IPS-20b (cell line): ENCODE results near the gene TSEN54.
"Not testable (repeated sequence)": the region's sequence is repeated elsewhere in the genome, so short reads cannot be mapped to it uniquely, and the experiment has no call there.

Source experiments
- H3K27ac ChIP-seq: one replicate; pipeline ENCODE4 v1.5.1; 2013; ENCODE audit warnings: low read length
- H3K27me3 ChIP-seq: 2 replicates; pipeline ENCODE4 v1.6.1; 2013; ENCODE audit warnings: mild to moderate bottlenecking, low read length, inconsistent platforms; ENCODE audit not compliant: insufficient read depth
- H3K36me3 ChIP-seq: 2 replicates; pipeline ENCODE4 v1.6.1; 2013; ENCODE audit warnings: low read depth, mild to moderate bottlenecking, inconsistent platforms, low read length, moderate library complexity; ENCODE audit not compliant: insufficient read depth
- H3K4me1 ChIP-seq: 2 replicates; pipeline ENCODE4 v1.6.1; 2013; ENCODE audit warnings: mild to moderate bottlenecking, control low read depth, inconsistent platforms, low read length, moderate library complexity; ENCODE audit not compliant: insufficient read depth
- H3K4me3 ChIP-seq: 2 replicates; pipeline ENCODE4 v1.5.1; 2013; ENCODE audit warnings: mild to moderate bottlenecking, low read length, inconsistent platforms
- H3K9ac ChIP-seq: 2 replicates; pipeline ENCODE4 v1.6.1; 2013; ENCODE audit warnings: low read depth, mild to moderate bottlenecking, inconsistent platforms, low read length, moderate library complexity
- H3K9me3 ChIP-seq: 2 replicates; pipeline ENCODE4 v1.6.1; 2013; ENCODE audit warnings: mild to moderate bottlenecking, low read depth, low read length, inconsistent platforms; ENCODE audit not compliant: insufficient read depth

TSEN54 gene

DNA sequence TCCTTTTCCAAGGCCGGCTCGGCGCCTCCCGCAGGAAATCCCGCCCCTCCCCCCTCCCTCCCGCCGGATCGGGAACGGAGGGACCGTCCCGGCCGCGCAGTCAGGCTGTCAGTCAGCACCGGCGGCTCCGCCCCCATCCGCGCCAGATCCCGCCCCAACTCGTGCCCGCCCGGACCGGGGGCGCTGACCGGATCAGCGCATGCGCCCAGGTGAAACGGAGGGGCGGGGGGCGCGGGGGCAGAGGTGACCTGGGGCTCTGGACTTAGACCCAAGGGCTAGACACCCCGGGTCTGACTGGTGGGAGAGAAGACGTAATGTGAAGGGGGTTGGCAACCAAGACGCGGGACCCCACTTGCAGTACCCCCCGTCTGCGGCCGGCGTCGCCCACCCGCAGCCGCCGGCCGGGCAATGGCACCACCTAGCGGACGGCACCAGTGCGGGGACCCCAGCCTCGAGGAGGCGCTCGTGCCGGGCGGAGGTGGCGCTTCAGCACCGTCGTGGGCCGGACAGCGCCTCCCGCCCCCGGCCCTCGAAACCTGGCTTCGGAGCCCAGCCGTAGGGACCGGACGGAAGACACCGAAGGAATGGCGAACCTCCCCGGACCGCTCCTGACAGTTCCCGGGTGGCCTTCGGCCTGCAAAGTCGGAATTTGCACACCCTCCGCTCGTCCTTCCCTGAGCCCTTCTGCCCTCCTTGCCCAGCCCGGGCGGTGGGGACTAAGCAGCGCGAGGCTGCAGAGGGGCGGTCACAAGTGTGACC is 653 bp upstream of the TSEN54 start, which contains the start of gene CASKIN2:
CASKIN2 (minus strand) TSS at position 42 of the 759 bp plus-strand sequence. CDS start 1,733 bp downstream, outside the sequence.
- H3K9ac ChIP-seq = peak within 1 kb of the TSS; percentile 84
- no peaks in the 10 kb centered on the region for H3K9me3 ChIP-seq
- peak within 1 kb of the TSS; percentile 91 for H3K4me3 ChIP-seq
- H3K4me1 ChIP-seq = no peaks in the 10 kb centered on the region
- H3K27me3 ChIP-seq = no peaks in the 10 kb centered on the region
- H3K27ac ChIP-seq = peak within 1 kb of the TSS; percentile 71
- H3K36me3 ChIP-seq = peaks cover 29% of the 10 kb centered on the region; the same call in 1 of the 2 replicates

DNA sequence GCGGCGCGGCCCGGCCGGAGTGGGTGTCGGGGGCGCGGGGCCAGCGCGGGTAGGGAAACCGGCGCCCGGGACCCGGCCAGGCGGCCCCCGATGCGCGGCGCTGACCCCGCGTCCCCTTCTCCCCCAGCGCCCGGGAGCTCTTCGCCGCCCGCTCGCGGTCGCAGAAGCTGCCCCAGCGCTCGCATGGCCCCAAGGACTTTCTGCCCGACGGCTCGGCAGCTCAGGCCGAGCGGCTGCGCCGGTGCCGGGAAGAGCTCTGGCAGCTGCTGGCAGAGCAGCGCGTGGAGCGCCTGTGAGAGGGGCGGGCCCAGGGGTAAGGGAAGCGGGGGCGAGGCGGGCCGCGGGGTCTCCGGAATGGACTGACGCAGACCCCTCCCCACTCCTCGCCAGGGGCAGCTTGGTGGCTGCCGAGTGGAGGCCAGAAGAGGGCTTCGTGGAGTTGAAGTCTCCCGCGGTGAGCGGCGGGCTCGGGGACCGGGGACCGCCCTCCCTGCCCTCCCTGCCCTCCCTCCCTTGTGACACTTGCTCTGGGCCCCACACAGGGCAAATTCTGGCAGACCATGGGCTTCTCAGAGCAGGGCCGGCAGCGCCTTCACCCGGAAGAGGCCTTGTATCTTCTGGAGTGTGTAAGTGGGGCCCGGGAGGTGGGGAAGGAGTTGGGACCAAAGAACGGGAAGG is 430 bp downstream of the TSEN54 start:
- peak overlapping the region; percentile 58; the same call in 1 of the 2 replicates for H3K9ac ChIP-seq

DNA sequence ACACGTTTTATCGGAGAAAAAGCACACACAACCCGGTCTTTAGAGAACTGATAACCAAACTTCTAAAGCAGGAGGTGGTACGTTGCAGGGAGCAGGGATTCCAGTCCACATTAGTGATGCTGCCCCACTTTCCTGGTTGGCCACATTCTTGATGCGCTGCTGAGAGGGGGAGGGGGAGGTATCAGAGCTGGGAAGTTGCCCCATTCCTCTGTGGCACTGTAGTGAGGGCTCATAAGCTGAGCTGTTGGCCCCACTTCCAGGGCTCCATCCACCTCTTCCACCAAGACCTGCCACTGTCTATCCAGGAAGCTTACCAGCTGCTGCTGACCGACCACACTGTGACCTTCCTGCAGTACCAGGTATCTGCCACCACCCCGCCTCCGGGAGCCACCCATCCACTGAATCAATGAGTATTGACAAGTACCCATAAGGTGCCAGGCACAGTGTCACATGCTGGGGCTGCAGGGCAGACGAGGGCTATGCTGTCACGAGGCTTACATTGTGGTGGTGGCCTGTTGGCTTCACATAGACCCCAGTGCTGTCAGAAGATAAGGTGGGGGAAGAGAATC is 1.1 kb downstream of the TSEN54 start:
- H3K27ac ChIP-seq = no peak overlapping the region

More for the DNA sequence above, 430 bp downstream of the TSEN54 start:
- H3K4me3 ChIP-seq = peak overlapping the region; percentile 90
- no peaks in the 10 kb centered on the region for H3K9me3 ChIP-seq
- H3K36me3 ChIP-seq = peaks cover 32% of the 10 kb centered on the region; the same call in 1 of the 2 replicates
- no peaks in the 10 kb centered on the region for H3K27me3 ChIP-seq
- no peak overlapping the region for H3K27ac ChIP-seq
- H3K4me1 ChIP-seq = no peaks in the 10 kb centered on the region

GRCh38 chr17:75518201-75518600 is 1.9 kb downstream of the TSEN54 start:
- peaks cover 38% of the 10 kb centered on the region for H3K36me3 ChIP-seq
- H3K9ac ChIP-seq = no peak overlapping the region
- H3K27me3 ChIP-seq = no peaks in the 10 kb centered on the region
- no peaks in the 10 kb centered on the region for H3K9me3 ChIP-seq
- no peak overlapping the region for H3K4me3 ChIP-seq
- H3K4me1 ChIP-seq = no peaks in the 10 kb centered on the region
- H3K27ac ChIP-seq = no peak overlapping the region

More for the DNA sequence above, 1.1 kb downstream of the TSEN54 start:
- Histone ChIP-seq H3K36me3 (peaks cover 33% of the 10 kb centered on the region), H3K4me1 (no peaks in the 10 kb centered on the region), H3K4me3 (peak overlapping the region; percentile 90), H3K9me3 (no peaks in the 10 kb centered on the region), H3K9ac (peak overlapping the region; percentile 58; the same call in 1 of the 2 replicates), H3K27me3 (no peaks in the 10 kb centered on the region)

DNA sequence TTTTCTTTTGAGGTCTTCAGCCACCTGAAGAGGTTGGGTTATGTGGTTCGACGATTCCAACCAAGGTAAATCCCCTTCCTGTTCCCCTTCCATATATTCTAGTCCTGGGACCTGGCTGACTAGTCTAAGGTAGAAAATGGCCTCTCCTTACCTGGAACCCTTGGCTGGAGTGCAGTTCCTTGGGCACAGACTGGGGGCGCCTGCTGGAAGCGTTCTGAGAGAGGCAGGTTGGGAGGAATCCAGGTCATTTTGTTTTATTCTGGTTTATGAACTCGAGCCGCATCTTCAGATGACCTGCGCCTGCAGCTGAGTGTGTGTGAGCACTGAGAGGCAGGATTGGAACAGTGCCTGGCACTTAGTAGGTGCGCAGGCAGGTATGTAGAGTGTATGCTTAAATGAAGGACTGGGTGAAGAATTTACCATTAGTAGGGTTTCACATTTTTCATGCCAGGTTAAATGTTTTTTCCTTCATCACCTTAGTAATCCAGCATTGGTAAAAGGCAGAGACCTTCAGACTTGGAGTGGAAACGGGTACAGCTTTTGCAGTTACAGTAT is 2.7 kb downstream of the TSEN54 start:
- Histone ChIP-seq H3K9ac (no peak overlapping the region), H3K9me3 (no peaks in the 10 kb centered on the region), H3K27ac (no peak overlapping the region), H3K4me1 (no peaks in the 10 kb centered on the region), H3K4me3 (no peak overlapping the region), H3K36me3 (peaks cover 40% of the 10 kb centered on the region), H3K27me3 (no peaks in the 10 kb centered on the region)

- not testable (repeated sequence) for H3K4me1 ChIP-seq, H3K4me3 ChIP-seq
- peaks cover 40% of the 10 kb centered on the region for H3K36me3 ChIP-seq
These were observed 4.1 kb downstream of the TSEN54 start for GRCh38 chr17:75520413-75520812.

GRCh38 chr17:75521290-75521689 is 5.0 kb downstream of the TSEN54 start:
- no peaks in the 10 kb centered on the region for H3K9me3 ChIP-seq
- no peak overlapping the region for H3K4me3 ChIP-seq
- peaks cover 3% of the 10 kb centered on the region for H3K27me3 ChIP-seq
- H3K27ac ChIP-seq = no peak overlapping the region
- peaks cover 3% of the 10 kb centered on the region; the same call in 1 of the 2 replicates for H3K4me1 ChIP-seq
- peaks cover 40% of the 10 kb centered on the region for H3K36me3 ChIP-seq
- no peak overlapping the region for H3K9ac ChIP-seq

More at GRCh38 chr17:75520413-75520812, 4.1 kb downstream of the TSEN54 start:
- H3K27ac ChIP-seq, H3K9ac ChIP-seq, H3K27me3 ChIP-seq, H3K9me3 ChIP-seq: not testable (repeated sequence)

DNA sequence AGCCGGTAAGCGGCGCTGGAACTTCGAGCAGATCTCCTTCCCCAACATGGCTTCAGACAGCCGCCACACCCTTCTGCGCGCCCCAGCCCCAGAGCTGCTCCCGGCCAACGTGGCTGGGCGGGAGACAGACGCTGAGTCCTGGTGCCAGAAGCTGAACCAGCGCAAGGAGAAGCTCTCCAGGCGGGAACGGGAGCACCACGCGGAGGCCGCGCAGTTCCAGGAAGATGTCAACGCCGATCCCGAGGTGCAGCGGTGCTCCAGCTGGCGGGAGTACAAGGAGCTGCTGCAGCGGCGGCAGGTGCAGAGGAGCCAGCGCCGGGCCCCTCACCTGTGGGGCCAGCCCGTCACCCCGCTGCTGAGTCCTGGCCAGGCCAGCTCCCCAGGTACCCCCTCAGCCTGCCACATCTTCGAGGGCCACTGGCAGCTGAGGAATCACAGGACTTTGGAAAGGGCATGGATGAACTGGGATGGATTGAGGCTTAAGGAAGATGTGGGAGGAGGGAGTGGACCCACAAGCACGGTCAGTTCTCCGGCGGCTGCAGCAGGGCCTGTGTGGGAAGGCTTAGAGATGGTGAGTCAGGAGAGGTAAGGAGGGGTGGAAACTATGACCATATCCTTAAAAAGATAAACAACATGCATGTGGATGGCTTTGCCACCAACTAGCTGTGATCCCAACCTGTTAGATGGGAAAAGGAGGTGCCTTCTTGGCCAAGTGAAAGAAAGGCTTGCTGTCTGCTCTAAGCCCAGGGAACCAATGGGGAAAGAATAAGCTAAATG is 5.8 kb downstream of the TSEN54 start:
- Histone ChIP-seq H3K9ac (no peak overlapping the region), H3K4me1 (peaks cover 7% of the 10 kb centered on the region; the same call in 1 of the 2 replicates), H3K27ac (no peak overlapping the region), H3K9me3 (no peaks in the 10 kb centered on the region), H3K27me3 (peaks cover 11% of the 10 kb centered on the region), H3K4me3 (no peak overlapping the region), H3K36me3 (peaks cover 40% of the 10 kb centered on the region)

GRCh38 chr17:75523647-75524046 is 7.3 kb downstream of the TSEN54 start:
- peaks cover 36% of the 10 kb centered on the region for H3K36me3 ChIP-seq
- no peak overlapping the region for H3K27ac ChIP-seq

DNA sequence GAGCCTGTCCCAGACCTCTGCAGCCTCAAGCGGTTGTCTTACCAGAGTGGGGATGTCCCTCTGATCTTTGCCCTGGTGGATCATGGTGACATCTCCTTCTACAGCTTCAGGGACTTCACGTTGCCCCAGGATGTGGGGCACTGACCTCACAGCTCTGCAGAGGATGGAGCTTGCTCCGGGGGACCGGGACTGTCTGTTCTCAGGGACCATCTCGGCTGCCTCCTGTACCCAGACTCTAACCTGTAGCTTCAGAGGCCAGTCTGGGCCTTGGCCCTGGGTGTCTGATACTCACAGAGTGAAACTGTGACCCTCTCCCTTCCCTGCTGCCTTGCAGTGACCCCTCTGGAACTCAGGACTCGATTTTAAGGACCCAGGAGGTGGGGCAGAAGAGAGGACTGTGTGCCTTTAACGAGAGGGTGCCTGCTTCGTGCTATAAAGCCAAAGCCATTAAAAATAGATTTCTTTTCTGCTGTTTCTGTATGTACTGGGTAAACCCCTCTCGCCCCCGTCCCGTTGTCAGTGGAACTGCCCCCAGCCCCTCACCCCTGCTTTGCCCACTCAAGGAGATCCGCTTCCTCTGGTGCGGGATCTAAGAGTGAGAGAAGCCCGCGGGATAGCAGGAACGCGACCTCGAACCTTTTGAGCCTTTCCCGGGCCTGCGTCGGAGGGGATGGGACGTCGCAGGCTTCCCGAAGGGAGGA is 8.1 kb downstream of the TSEN54 start:
- Histone ChIP-seq H3K4me1 (peaks cover 7% of the 10 kb centered on the region; the same call in 1 of the 2 replicates), H3K9ac (peak overlapping the region; percentile 89; the same call in 1 of the 2 replicates), H3K27ac (peak overlapping the region; percentile 71), H3K36me3 (peaks cover 29% of the 10 kb centered on the region), H3K9me3 (no peaks in the 10 kb centered on the region), H3K27me3 (peaks cover 13% of the 10 kb centered on the region), H3K4me3 (peak overlapping the region; percentile 78)

More at GRCh38 chr17:75523647-75524046, 7.3 kb downstream of the TSEN54 start:
- no peak overlapping the region for H3K9ac ChIP-seq
- H3K9me3 ChIP-seq = no peaks in the 10 kb centered on the region
- H3K27me3 ChIP-seq = peaks cover 13% of the 10 kb centered on the region
- H3K4me1 ChIP-seq = peaks cover 7% of the 10 kb centered on the region; the same call in 1 of the 2 replicates
- no peak overlapping the region for H3K4me3 ChIP-seq
